HG02884 (cell line): ENCODE data around the gene FOXF1.

Experiments used
- ATAC-seq: cut with Tn5 transposase; IDR thresholded peaks from one replicate; pipeline ENCODE4 v1.9.1; 2021; ENCODE audit warnings: mild to moderate bottlenecking, moderate library complexity; ENCODE audit not compliant: unreplicated experiment

Gene FOXF1

GRCh38 chr16:86531641-86532525, 21.6 kb downstream of the FOXF1 start:
- no peak for ATAC-seq

- no peak for ATAC-seq
These were observed 22.1 kb downstream of the FOXF1 start for GRCh38 chr16:86532526-86532815.

GRCh38 chr16:86533076-86533475, 22.7 kb downstream of the FOXF1 start:
- ATAC-seq = no peak

- ATAC-seq = no peak
These were observed 23.5 kb downstream of the FOXF1 start for GRCh38 chr16:86533767-86534351.

- no peak for ATAC-seq
These were observed 24.7 kb downstream of the FOXF1 start for GRCh38 chr16:86534779-86535615.

- ATAC-seq = no peak
These were observed 26.3 kb downstream of the FOXF1 start for GRCh38 chr16:86536621-86537020.

- no peak for ATAC-seq
These were observed 27.2 kb downstream of the FOXF1 start for GRCh38 chr16:86537486-86537885.

- no peak for ATAC-seq
These were observed 28.0 kb downstream of the FOXF1 start for GRCh38 chr16:86538196-86538780.

GRCh38 chr16:86540894-86541293, 30.6 kb downstream of the FOXF1 start:
- no peak for ATAC-seq

GRCh38 chr16:86541560-86541959, 31.2 kb downstream of the FOXF1 start:
- no peak for ATAC-seq

GRCh38 chr16:86542756-86543750, 32.7 kb downstream of the FOXF1 start:
- no peak for ATAC-seq

GRCh38 chr16:86545481-86545880, 35.2 kb downstream of the FOXF1 start:
- no peak for ATAC-seq

GRCh38 chr16:86545954-86546637, 35.8 kb downstream of the FOXF1 start:
- no peak for ATAC-seq

- no peak for ATAC-seq
These were observed 36.3 kb downstream of the FOXF1 start for GRCh38 chr16:86546638-86547013.

GRCh38 chr16:86547286-86547685, 37.0 kb downstream of the FOXF1 start:
- no peak for ATAC-seq

- no peak for ATAC-seq
These were observed 39.0 kb downstream of the FOXF1 start for GRCh38 chr16:86549076-86549892.

- no peak for ATAC-seq
These were observed 39.5 kb downstream of the FOXF1 start for GRCh38 chr16:86549893-86550190.

GRCh38 chr16:86550281-86550680, 40.0 kb downstream of the FOXF1 start:
- no peak for ATAC-seq

- no peak for ATAC-seq
These were observed 43.0 kb downstream of the FOXF1 start for GRCh38 chr16:86553356-86553755.
